ENCODE data around the gene TXNDC17. TPM values are rescaled to one million over a fixed set of nuclear protein-coding genes. Genes with fewer than 3 reads are reported as not detected.
A peak's percentile ranks its signal among the peaks of the same experiment; 100 is the strongest.

The TXNDC17 gene
- total and polyA plus RNA-seq, 2 of the 13 experiments (the other 11 are each of a cell fraction or from before 2014, with no cell fraction given): 188 to 266 TPM

- TF ChIP-seq BCLAF1 (IDR thresholded peaks at IDR 0.05) (no peak), POLR2AphosphoS5 (IDR thresholded peaks at IDR 0.05; ENCODE audit: low read depth, low read length) (peak; percentile 96), ZNF879 (CRISPR knock-in tag; IDR thresholded peaks at IDR 0.05) (0 out of 2 replicates have a peak, but pooled peaks have one; percentile 19), FIP1L1 (IDR thresholded peaks at IDR 0.05; ENCODE audit: borderline replicate concordance, insufficient read depth, low read depth, low read length) (no peak), PAF1 (CRISPR knock-in tag; IDR thresholded peaks at IDR 0.05) (no peak), ATM (IDR thresholded peaks at IDR 0.05; ENCODE audit: borderline replicate concordance) (no peak), PBX2 (CRISPR knock-in tag; IDR thresholded peaks at IDR 0.05) (no peak), ZFP37 (CRISPR knock-in tag; IDR thresholded peaks at IDR 0.05; ENCODE audit: borderline replicate concordance) (no peak), TGIF2 (CRISPR knock-in tag; IDR thresholded peaks at IDR 0.05) (peak; percentile 67), ZNF10 (CRISPR knock-in tag; IDR thresholded peaks at IDR 0.05; ENCODE audit: borderline replicate concordance, low read depth) (0 out of 2 replicates have a peak, but pooled peaks have one; percentile 67), DMTF1 (CRISPR knock-in tag; IDR thresholded peaks at IDR 0.05) (no peak), NCOA5 (CRISPR knock-in tag; IDR thresholded peaks at IDR 0.05) (no peak), TERF1 (CRISPR knock-in tag; IDR thresholded peaks at IDR 0.05) (no peak), GMEB2 (CRISPR knock-in tag; IDR thresholded peaks at IDR 0.05; ENCODE audit: low read depth) (no peak; the same call in 1 of the 2 replicates), GTF3A (CRISPR knock-in tag; conservative IDR thresholded peaks at IDR 0.05) (no peak), ZSCAN31 (CRISPR knock-in tag; IDR thresholded peaks at IDR 0.05; ENCODE audit: low read depth) (peak; percentile 76), RORA (CRISPR knock-in tag; IDR thresholded peaks at IDR 0.05) (no peak), ZNF138 (CRISPR knock-in tag; IDR thresholded peaks at IDR 0.05; ENCODE audit: low read depth) (no peak), ZNF761 (CRISPR knock-in tag; conservative IDR thresholded peaks at IDR 0.05) (0 out of 2 replicates have a peak, but pooled peaks have one; percentile 27), ZSCAN21 (CRISPR knock-in tag; IDR thresholded peaks at IDR 0.05; ENCODE audit: borderline replicate concordance) (peak; percentile 83), REL (CRISPR knock-in tag; conservative IDR thresholded peaks at IDR 0.05) (no peak)
Observed at GRCh38 chr17:6640536-6641246, at the start of gene TXNDC17, which contains the start of gene KIAA0753 (continued).

All from HepG2 (cell line).